SU-DHL-6 (cell line): ENCODE data around the gene RBM33.

Experiments
- EZH2phosphoT487 ChIP-seq: fragments of 200-600 bp; sonication (generic), shearing (Covaris generic); conservative IDR thresholded peaks from 2 replicates; pipeline ENCODE4 v1.6.1; 2018; ENCODE audit warnings: mild to moderate bottlenecking, antibody characterized with exemption, low read length, moderate library complexity, mixed read lengths
- TF ChIP-seq, protein P1 (sequence below): fragments of 200-600 bp; sonication (generic); IDR thresholded peaks from one replicate; pipeline ENCODE4 v1.5.1; 2017; ENCODE audit warnings: antibody characterized with exemption, mild to moderate bottlenecking, low read length, moderate library complexity; ENCODE audit not compliant: insufficient read depth, poor library complexity, severe bottlenecking

DNA sequence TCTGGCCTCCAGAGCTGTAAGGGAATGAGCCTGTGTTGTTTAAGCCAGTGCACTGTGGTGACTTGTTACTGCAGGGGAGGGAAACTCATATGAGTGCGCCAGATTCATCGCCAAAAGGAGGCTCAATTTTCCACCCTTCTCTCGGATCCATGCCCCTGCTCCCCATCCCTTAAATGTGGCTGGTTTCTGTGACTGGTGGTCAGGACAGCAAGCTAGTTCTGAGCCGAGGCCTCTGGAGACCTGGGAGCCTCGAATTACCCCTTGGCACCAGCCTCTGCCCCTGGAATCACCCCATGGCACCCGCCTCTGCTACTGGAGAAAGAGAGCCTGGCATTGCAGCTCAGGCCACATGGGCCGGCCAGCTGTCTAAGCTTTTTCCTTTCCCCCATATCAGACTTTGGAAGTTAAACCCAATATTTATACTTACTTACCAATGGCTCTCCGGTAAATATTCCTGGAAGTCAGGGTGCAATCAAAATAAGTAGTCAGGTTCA, 39.9 kb upstream of the RBM33 start:
- TF ChIP-seq, protein P1, sequence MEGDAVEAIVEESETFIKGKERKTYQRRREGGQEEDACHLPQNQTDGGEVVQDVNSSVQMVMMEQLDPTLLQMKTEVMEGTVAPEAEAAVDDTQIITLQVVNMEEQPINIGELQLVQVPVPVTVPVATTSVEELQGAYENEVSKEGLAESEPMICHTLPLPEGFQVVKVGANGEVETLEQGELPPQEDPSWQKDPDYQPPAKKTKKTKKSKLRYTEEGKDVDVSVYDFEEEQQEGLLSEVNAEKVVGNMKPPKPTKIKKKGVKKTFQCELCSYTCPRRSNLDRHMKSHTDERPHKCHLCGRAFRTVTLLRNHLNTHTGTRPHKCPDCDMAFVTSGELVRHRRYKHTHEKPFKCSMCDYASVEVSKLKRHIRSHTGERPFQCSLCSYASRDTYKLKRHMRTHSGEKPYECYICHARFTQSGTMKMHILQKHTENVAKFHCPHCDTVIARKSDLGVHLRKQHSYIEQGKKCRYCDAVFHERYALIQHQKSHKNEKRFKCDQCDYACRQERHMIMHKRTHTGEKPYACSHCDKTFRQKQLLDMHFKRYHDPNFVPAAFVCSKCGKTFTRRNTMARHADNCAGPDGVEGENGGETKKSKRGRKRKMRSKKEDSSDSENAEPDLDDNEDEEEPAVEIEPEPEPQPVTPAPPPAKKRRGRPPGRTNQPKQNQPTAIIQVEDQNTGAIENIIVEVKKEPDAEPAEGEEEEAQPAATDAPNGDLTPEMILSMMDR = no peak
- no peak for TF ChIP-seq EZH2phosphoT487
